Stimulated activated CD4-positive, alpha-beta T cell treated with anti-CD3 and anti-CD28 coated beads, TNF-alpha, amount 100 ng/mL, for 4 hours (primary cell): ENCODE measurements around the gene MTMR4.
"Not testable (repeated sequence)": the region's sequence is repeated elsewhere in the genome, so short reads cannot be mapped to it uniquely, and the experiment has no call there.

Experiments used
- DNase-seq, 3 experiments: peaks; one replicate each; pipeline ENCODE4 v3.0.0-alpha.2; 2020; ENCODE audit warnings: low read depth in 3 of 3

Gene MTMR4

GRCh38 chr17:58525239-58525638 is 10.8 kb upstream of the MTMR4 start:
- DNase-seq = no peak

GRCh38 chr17:58521680-58522079 is 7.2 kb upstream of the MTMR4 start:
- DNase-seq = no peak

GRCh38 chr17:58520843-58521430 is 6.5 kb upstream of the MTMR4 start:
- DNase-seq = no peak

DNA sequence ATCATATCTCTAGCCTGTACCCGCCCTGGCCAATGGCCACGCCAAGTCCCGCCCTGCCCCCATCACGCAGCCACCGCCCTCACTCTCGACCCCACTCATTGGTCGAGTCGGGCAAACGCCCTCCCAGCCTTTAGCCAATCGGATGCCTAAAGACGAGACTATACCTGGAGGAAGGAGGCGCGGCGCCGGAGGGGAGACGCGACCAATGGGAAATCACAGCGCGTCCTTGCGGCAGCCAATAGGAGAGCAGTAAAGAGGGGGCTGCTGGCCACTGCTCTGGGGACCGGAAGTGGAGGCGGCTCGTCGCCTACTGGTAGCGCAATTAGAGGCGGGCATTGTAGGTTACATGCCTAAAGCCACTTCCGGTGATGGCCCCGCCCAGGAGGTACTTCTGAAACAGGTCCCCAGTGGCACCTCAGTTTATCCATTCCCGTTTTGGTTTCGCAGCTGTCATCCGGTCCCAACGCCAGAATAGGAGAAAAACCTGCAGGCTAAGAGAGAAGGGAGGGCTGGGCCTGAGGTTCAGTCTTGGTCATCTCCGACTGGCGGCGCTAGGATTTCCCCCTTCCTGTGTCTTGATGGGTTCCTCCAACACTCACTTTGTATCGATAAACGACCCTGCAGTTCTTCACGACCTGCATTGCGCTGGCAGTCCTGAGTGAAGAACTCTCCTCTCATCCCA is 3.6 kb upstream of the MTMR4 start:
- DNase-seq = peak; percentile 96 to 99 (median 97)

DNA sequence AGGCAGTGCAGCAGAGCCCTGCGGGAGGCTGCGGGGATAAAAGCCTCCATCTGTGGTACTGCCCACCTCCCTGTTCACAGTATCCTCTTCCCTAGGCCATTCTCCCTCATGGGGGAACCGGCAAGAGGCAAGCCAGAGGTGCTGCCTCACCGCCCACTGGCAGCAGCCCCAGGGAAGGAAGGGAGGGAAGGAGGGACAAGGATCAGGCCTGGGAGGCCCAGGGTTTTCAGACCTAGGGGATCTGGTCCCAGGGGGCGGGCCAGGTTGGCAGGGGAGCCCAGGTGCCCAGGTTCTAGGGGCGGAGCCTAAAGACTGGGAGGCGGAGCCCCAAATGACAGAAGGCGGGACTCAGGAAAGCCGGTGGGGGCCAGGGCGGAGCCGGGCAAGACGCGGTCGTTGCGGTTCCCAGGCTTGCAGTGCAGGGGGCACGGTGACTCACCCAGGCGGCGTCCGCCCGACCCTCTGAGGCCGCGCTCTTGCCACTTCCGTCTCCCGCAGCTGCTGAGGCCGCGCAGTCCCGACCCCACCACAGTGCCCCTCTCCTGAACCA is 3.0 kb upstream of the MTMR4 start:
- DNase-seq = no peak

DNA sequence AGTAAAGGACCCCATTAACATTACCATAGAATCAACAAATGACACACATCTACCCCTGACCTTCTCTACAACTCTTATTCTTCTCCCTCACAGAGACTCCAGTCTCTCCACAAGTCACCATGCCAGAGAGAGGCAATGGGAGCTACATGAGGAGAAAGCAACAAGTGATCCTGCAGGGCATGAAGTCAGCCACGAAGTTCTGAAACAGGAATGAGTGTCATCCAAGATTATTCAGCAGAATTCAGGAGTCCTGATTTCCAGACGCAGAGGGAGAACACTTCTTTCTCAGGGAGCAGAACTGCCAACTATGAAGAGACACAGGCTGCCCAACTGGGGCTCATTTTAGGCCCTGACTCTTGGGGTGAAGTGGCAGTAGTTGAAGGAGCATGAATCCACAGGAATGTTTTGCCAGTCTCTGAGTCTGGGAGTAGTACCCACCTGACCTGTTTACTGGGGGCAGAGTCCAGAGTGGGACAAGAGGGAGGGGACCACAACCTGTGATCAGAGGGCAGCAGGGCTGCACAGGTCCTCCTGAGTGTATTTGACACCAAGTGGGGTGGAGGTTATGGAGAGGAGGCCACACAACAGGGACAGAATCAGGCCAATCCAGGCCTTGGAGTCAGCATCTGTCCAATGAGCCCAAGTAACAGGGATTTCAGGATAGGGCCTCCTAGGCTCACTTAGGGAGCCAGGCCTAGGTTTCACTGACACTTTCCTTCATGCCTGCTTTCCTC is 2.4 kb upstream of the MTMR4 start:
- DNase-seq = no peak

- DNase-seq = no peak
These were observed 848 bp upstream of the MTMR4 start for GRCh38 chr17:58515286-58515685.

DNA sequence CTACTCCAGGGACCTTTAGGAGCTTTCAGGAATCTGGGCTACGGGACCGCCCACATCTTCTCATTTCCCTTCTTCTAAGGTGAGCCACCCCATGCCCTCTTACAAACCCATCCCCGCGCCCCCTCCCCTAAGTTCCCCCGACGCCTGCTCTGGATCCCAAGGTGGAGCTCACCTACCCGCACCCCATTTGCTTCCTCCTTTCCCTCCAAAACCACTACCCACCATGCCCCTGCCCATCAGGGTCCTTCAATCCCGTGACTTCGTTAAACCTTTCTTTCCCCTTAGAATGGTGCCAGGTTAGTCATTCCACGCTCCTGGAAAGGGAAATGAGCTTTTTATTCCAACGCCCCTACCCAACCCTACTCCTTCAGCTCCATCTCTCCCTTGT is 326 bp upstream of the MTMR4 start:
- DNase-seq = no peak

DNA sequence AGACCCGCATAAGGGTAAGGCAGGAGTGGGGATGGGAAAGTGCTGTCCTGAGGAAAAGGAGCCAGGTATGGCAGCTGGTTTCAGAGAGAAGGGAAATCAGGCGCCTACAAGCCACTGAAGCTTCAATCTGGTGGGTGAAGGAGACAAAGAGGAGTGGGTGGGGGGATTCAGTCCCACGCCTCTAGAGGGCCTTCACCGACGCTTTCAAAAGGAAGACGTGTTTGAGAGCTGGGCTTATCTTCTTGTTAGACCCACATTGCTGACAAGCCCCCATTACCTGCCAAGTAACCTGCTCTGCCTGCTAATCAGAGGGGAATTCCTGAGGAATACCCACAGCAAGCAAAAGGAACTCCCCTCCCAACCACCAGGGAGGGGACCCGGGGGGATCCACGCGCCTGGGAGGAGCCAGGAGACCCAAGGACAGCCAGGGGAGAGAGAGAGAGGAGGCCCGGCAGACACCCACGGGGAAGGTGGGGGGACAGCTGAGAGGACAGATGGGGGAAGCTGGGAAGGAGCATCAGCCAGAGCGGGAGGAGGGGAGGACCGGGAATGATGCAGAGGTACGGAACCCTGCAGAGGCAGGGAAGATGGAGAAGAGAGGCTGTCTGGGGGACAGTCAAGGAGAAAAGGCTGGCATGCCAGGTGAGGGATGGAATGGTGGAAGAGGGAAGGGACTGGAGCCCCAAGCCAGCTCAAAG is 1.0 kb downstream of the MTMR4 start:
- no peak for DNase-seq

DNA sequence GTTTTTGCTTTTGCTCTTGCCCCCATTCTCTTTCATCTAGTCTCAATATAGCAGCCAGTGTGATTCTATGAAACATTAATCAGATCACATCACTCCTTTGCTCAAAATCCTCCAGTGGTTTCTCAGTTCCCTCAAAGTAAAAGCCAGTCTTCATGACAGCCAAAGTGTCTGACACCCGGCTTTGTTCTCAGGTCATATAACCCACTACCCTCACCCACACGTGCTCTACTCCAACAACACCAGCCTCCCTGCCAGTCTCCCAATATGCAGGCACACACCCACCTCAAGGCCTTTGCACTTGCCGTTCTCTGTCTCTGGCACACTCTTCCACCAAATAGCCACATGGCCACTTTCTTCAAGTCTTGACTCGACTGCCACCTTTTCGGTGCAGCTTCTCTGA is 4.4 kb downstream of the MTMR4 start:
- no peak for DNase-seq

GRCh38 chr17:58508341-58509067 is 5.9 kb downstream of the MTMR4 start:
- no peak for DNase-seq

- no peak for DNase-seq
These were observed 7.3 kb downstream of the MTMR4 start for GRCh38 chr17:58507123-58507634.

GRCh38 chr17:58506354-58507080 is 7.9 kb downstream of the MTMR4 start:
- DNase-seq = no peak

DNA sequence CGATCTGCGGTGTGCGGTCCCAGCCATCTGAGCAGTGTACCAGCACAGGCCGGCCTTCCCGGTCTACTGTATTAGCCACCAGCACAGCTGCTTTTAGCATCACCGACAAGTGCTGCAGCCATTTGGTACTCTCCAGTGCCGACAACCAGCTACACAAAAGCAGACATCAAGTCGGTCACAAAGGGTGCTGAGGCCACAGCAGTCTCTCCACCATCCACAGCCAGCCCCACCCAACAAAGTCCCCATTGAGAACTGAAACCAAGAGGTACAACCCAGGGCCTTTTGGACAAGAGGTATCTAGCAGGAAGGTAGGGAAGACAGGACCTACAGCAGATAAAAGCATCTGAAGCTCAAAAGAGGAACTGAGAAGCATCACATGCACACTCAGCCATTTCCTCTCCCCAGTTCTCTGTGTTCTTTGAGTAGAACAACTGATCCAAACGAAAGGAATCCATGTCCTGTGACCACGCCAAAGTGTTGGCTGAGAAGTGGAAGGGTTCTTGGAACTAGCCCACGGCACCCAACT is 9.5 kb downstream of the MTMR4 start:
- no peak for DNase-seq

- no peak for DNase-seq
These were observed 10.6 kb downstream of the MTMR4 start for GRCh38 chr17:58503866-58504265.

GRCh38 chr17:58503134-58503533 is 11.3 kb downstream of the MTMR4 start:
- not testable (repeated sequence) for DNase-seq

GRCh38 chr17:58501451-58501850 is 13.0 kb downstream of the MTMR4 start:
- DNase-seq = no peak

- DNase-seq = no peak
These were observed 16.1 kb downstream of the MTMR4 start for GRCh38 chr17:58498177-58498828.

DNA sequence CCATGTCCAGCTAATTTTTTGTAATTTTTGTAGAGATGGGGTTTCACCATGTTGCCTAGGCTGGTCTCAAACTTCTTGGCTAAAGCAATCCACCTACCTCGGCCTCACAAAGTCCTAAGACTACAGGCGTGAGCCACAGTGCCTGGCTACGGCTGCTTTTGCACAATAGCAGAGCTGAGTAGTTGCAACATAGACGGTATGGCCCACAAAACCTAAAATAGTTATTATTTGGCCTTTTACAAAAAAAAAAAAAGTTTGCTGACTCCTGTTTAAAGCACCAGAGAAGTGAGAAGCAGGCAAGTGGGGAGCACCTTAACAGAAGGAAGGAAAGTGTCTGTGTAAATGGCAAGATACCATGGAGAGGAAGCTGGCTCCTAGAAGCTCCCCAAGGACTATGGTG is 20.9 kb downstream of the MTMR4 start:
- DNase-seq = no peak
